Common myeloid progenitor, CD34-positive (primary cell): ENCODE measurements around the gene AKR1C4.
A peak's percentile ranks its signal among the peaks of the same experiment; 100 is the strongest.
"Not testable (repeated sequence)": the region's sequence is repeated elsewhere in the genome, so short reads cannot be mapped to it uniquely, and the experiment has no call there.

Experiments used
- CTCF ChIA-PET: fragments of 350-600 bp; sonication (Branson Sonifier 250); formaldehyde crosslinking; loops from one replicate; lab custom pipeline; 2021; ENCODE audit warnings: antibody characterized with exemption; lab: Charles Lee
- POLR2A ChIA-PET: fragments of 350-600 bp; sonication (Branson Sonifier 250); formaldehyde crosslinking; loops from one replicate; lab custom pipeline; 2021; ENCODE audit warnings: antibody characterized with exemption; lab: Charles Lee
- DNase-seq, 3 donors: peaks; one replicate each; pipeline versions ENCODE4 v3.0.0 to v3.0.0-alpha.2; 2013
- H3K27ac ChIP-seq, 2 experiments: 1 replicate in 1 of 2; 2 replicates in 1 of 2; pipeline ENCODE4 v1.7.0; 2013; ENCODE audit warnings: inconsistent platforms in 2 of 2, low read length in 2 of 2, mild to moderate bottlenecking in 2 of 2, low read depth in 1 of 2, moderate library complexity in 1 of 2; ENCODE audit not compliant: severe bottlenecking in 2 of 2, insufficient read depth in 1 of 2, poor library complexity in 1 of 2
- H3K27me3 ChIP-seq, 5 experiments: replicated peaks in 2 of 5; 1 replicate in 3 of 5; 2 replicates in 2 of 5; pipeline versions ENCODE4 v1.6.1 to v1.7.0; 2013; ENCODE audit warnings: low read length in 4 of 5, mild to moderate bottlenecking in 2 of 5, moderate library complexity in 2 of 5, inconsistent platforms in 1 of 5; ENCODE audit not compliant: insufficient read depth in 5 of 5, control insufficient read depth in 4 of 5
- H3K36me3 ChIP-seq, 4 experiments: 1 replicate in 2 of 4; 2 replicates in 2 of 4; pipeline versions ENCODE4 v1.6.1 to v1.7.0; 2013; ENCODE audit warnings: low read length in 3 of 4, control low read depth in 1 of 4, mild to moderate bottlenecking in 1 of 4; ENCODE audit not compliant: control insufficient read depth in 4 of 4, insufficient read depth in 4 of 4
- H3K4me1 ChIP-seq, 4 experiments: 1 replicate in 3 of 4; 2 replicates in 1 of 4; pipeline versions ENCODE4 v1.6.1 to v1.7.1; 2013; ENCODE audit warnings: low read length in 3 of 4, mild to moderate bottlenecking in 3 of 4, control low read depth in 1 of 4, inconsistent platforms in 1 of 4, moderate library complexity in 1 of 4; ENCODE audit not compliant: control insufficient read depth in 4 of 4, insufficient read depth in 4 of 4; ENCODE audit errors: control extremely low read depth in 1 of 4
- H3K4me3 ChIP-seq, 7 experiments: 1 replicate in 4 of 7; 2 replicates in 3 of 7; pipeline versions ENCODE4 v1.5.1 to v1.7.0; 2013; ENCODE audit warnings: mild to moderate bottlenecking in 7 of 7, low read length in 6 of 7, moderate library complexity in 6 of 7, inconsistent platforms in 2 of 7, low read depth in 2 of 7, control low read depth in 1 of 7; ENCODE audit not compliant: insufficient read depth in 4 of 7, control insufficient read depth in 1 of 7; ENCODE audit errors: extremely low read depth in 1 of 7
- H3K9me3 ChIP-seq, 5 experiments: 1 replicate in 4 of 5; 2 replicates in 1 of 5; pipeline versions ENCODE4 v1.6.1 to v1.7.1; 2013; ENCODE audit warnings: low read length in 4 of 5, mild to moderate bottlenecking in 2 of 5, inconsistent platforms in 1 of 5, low read depth in 1 of 5, moderate library complexity in 1 of 5; ENCODE audit not compliant: control insufficient read depth in 4 of 5, insufficient read depth in 2 of 5; ENCODE audit errors: control extremely low read depth in 1 of 5
- WGBS: methylation state at CpG from one replicate; pipeline ENCODE4 v1.1.5; 2013; ENCODE audit not compliant: insufficient coverage; 5-methylcytosine and 5-hydroxymethylcytosine counted together

Gene AKR1C4

GRCh38 chr10:5199398-5199797, 2.8 kb downstream of the AKR1C4 start:
- POLR2A ChIA-PET = no interaction called here
- 91% methylated on average over 7 of the region's 8 CpGs for WGBS
- H3K36me3 ChIP-seq = no peaks in the 10 kb centered on the region
- no peaks in the 10 kb centered on the region for H3K4me1 ChIP-seq
- H3K9me3 ChIP-seq = peaks cover 0 to 10% (median 6%) of the 10 kb centered on the region in 5 experiments
- no peaks in the 10 kb centered on the region for H3K27me3 ChIP-seq
- no peak overlapping the region for H3K27ac ChIP-seq
- DNase-seq = no peak
- CTCF ChIA-PET = no interaction called here
- no peak overlapping the region for H3K4me3 ChIP-seq

- no peak overlapping the region for H3K27ac ChIP-seq
- ChIA-PET CTCF (interaction anchor here (0.8 kb wide), 1 partner anchor 20 kb away, joined by 3 read pairs; no protein-coding TSS in a partner anchor), POLR2A (interaction anchor here (0.7 kb wide), 1 partner anchor 125 kb away, joined by 3 read pairs; no protein-coding TSS in a partner anchor)
- DNase-seq = peak in 2 of 3 donors; percentile 57 to 69
- H3K27me3 ChIP-seq = no peaks in the 10 kb centered on the region
- no peaks in the 10 kb centered on the region for H3K36me3 ChIP-seq
- peaks cover 0 to 20% (median 3%) of the 10 kb centered on the region in 5 experiments for H3K9me3 ChIP-seq
- 37% methylated on average over 6 of the region's 6 CpGs for WGBS
- H3K4me1 ChIP-seq = peaks cover 0 to 5% (median 3%) of the 10 kb centered on the region in 4 experiments
- no peak overlapping the region for H3K4me3 ChIP-seq
Observed at GRCh38 chr10:5206799-5207198, 10.2 kb downstream of the AKR1C4 start.

- CTCF ChIA-PET, H3K4me1 ChIP-seq, H3K27me3 ChIP-seq, H3K27ac ChIP-seq, H3K4me3 ChIP-seq, DNase-seq, POLR2A ChIA-PET, H3K36me3 ChIP-seq: not testable (repeated sequence)
- H3K9me3 ChIP-seq = peaks cover 0 to 10% (median 0%) of the 10 kb centered on the region in 5 experiments
- WGBS = 100% methylated on average over 1 of the region's 1 CpG
Observed at GRCh38 chr10:5209776-5210175, 13.1 kb downstream of the AKR1C4 start.

- H3K9me3 ChIP-seq, H3K36me3 ChIP-seq, H3K27ac ChIP-seq, H3K4me1 ChIP-seq, CTCF ChIA-PET, H3K4me3 ChIP-seq, POLR2A ChIA-PET, H3K27me3 ChIP-seq, DNase-seq: not testable (repeated sequence)
- WGBS = 100% methylated on average over 1 of the region's 1 CpG
Observed at GRCh38 chr10:5210261-5210660, 13.6 kb downstream of the AKR1C4 start.

GRCh38 chr10:5211696-5212536, 15.3 kb downstream of the AKR1C4 start:
- CTCF ChIA-PET = no interaction called here
- H3K27me3 ChIP-seq = no peaks in the 10 kb centered on the region
- H3K36me3 ChIP-seq = no peaks in the 10 kb centered on the region
- H3K4me1 ChIP-seq = peaks cover 0 to 2% (median 2%) of the 10 kb centered on the region in 4 experiments
- peaks cover 2 to 10% (median 2%) of the 10 kb centered on the region in 5 experiments for H3K9me3 ChIP-seq
- H3K4me3 ChIP-seq = no peak overlapping the region
- H3K27ac ChIP-seq = no peak overlapping the region
- POLR2A ChIA-PET = no interaction called here
- no peak for DNase-seq

- CTCF ChIA-PET = no interaction called here
- no peak for DNase-seq
- H3K36me3 ChIP-seq = no peaks in the 10 kb centered on the region
- peaks cover 0 to 10% (median 2%) of the 10 kb centered on the region in 5 experiments for H3K9me3 ChIP-seq
- 50% methylated on average over 2 of the region's 2 CpGs for WGBS
- POLR2A ChIA-PET = no interaction called here
- no peaks in the 10 kb centered on the region for H3K27me3 ChIP-seq
- no peak overlapping the region for H3K27ac ChIP-seq
- H3K4me3 ChIP-seq = no peak overlapping the region
- no peaks in the 10 kb centered on the region for H3K4me1 ChIP-seq
Observed at GRCh38 chr10:5216801-5217200, 20.2 kb downstream of the AKR1C4 start.

- H3K9me3 ChIP-seq = peaks cover 0 to 4% (median 2%) of the 10 kb centered on the region in 5 experiments
- H3K36me3 ChIP-seq = no peaks in the 10 kb centered on the region
- no peaks in the 10 kb centered on the region for H3K4me1 ChIP-seq
- ChIA-PET POLR2A (no interaction called here), CTCF (no interaction called here)
- no peak overlapping the region for H3K4me3 ChIP-seq
- 98% methylated on average over 3 of the region's 3 CpGs for WGBS
- H3K27ac ChIP-seq = no peak overlapping the region
- DNase-seq = no peak
- H3K27me3 ChIP-seq = no peaks in the 10 kb centered on the region
Observed at GRCh38 chr10:5219262-5219661, 22.6 kb downstream of the AKR1C4 start.
